HepG2 (cell line): ENCODE results near the gene BICDL2. TPM values are rescaled to one million over a fixed set of nuclear protein-coding genes. Genes with fewer than 3 reads are reported as not detected.
A peak's percentile ranks its signal among the peaks of the same experiment; 100 is the strongest.

ENCODE experiments used
- CBX1 ChIP-seq: IDR thresholded peaks from one replicate; pipeline ENCODE4 v1.6.1; 2016; ENCODE audit warnings: antibody characterized with exemption, low read depth
- MXD4 ChIP-seq: IDR thresholded peaks from 2 replicates; pipeline ENCODE4 v1.6.1; 2016; ENCODE audit warnings: mild to moderate bottlenecking, missing biosample characterization, missing genetic modification reagents
- NFIB ChIP-seq: sonication (generic); formaldehyde crosslinking; IDR thresholded peaks from 2 replicates; pipeline ENCODE4 v1.9.0; 2021; ENCODE audit warnings: missing genetic modification reagents, mild to moderate bottlenecking, borderline replicate concordance
- NR2F6 ChIP-seq, 2 experiments: IDR thresholded peaks; 2 replicates each; pipeline ENCODE4 v1.6.1; 2016; ENCODE audit warnings: antibody characterized with exemption in 1 of 2, mild to moderate bottlenecking in 1 of 2
- PITX1 ChIP-seq: sonication (generic); formaldehyde crosslinking; IDR thresholded peaks from 2 replicates; pipeline ENCODE4 v1.5.1; 2020; ENCODE audit warnings: mild to moderate bottlenecking, missing genetic modification reagents
- SETDB1 ChIP-seq: sonication (generic); formaldehyde crosslinking; IDR thresholded peaks from 2 replicates; pipeline ENCODE4 v1.5.1; 2020; ENCODE audit warnings: missing genetic modification reagents, mild to moderate bottlenecking, borderline replicate concordance
- SP140L ChIP-seq: sonication (generic); formaldehyde crosslinking; IDR thresholded peaks from 2 replicates; pipeline ENCODE4 v1.4.0; 2020; ENCODE audit warnings: missing genetic modification reagents, borderline replicate concordance
- SRY ChIP-seq: sonication (generic); formaldehyde crosslinking; IDR thresholded peaks from 2 replicates; pipeline ENCODE4 v1.8.0; 2022; ENCODE audit warnings: mild to moderate bottlenecking, missing genetic modification reagents
- TP53 ChIP-seq: sonication (generic); formaldehyde crosslinking; conservative IDR thresholded peaks from 2 replicates; pipeline ENCODE4 v1.4.0; 2020; ENCODE audit warnings: missing genetic modification reagents
- ZNF17 ChIP-seq: sonication (generic); formaldehyde crosslinking; IDR thresholded peaks from 2 replicates; pipeline ENCODE4 v1.5.0; 2020; ENCODE audit warnings: mild to moderate bottlenecking, missing genetic modification reagents
- ZNF724P ChIP-seq: sonication (generic); formaldehyde crosslinking; IDR thresholded peaks from 2 replicates; pipeline ENCODE4 v1.8.0; 2022; ENCODE audit warnings: missing genetic modification reagents, borderline replicate concordance
- ZSCAN20 ChIP-seq: sonication (generic); formaldehyde crosslinking; IDR thresholded peaks from 2 replicates; pipeline ENCODE4 v1.4.0; 2020; ENCODE audit warnings: missing genetic modification reagents, mild to moderate bottlenecking, borderline replicate concordance
- polyA plus RNA-seq, 8 experiments: library from polyadenylated mRNA; depleted of rRNA in 3 of 8; stranded (reverse) in 7 of 8; unstranded in 1 of 8; fragments of >200 nt; fragmentation: Illumina TruSeq in 4 of 8; extraction: Trizol in 4 of 8; gene quantifications; 2 replicates each; pipeline versions ENCODE4 v1.2.1 to v1.2.3, GENCODE V29; 2011 to 2016; ENCODE audit warnings: low read depth in 4 of 8, missing spikeins in 1 of 8, mixed read lengths in 1 of 8; ENCODE audit not compliant: insufficient read depth in 1 of 8
- total RNA-seq, 5 experiments: library from RNA; depleted of rRNA; stranded (reverse); fragments of >200 nt; fragmentation: Illumina TruSeq; extraction: Trizol; gene quantifications; 2 replicates each; pipeline ENCODE4 v1.2.3, GENCODE V29; 2016; ENCODE audit warnings: low read depth in 1 of 5
- TF ChIP-seq, protein P1 (sequence below): sonication (generic); formaldehyde crosslinking; IDR thresholded peaks from 2 replicates; pipeline ENCODE4 v1.4.0; 2020; ENCODE audit warnings: missing genetic modification reagents, borderline replicate concordance
- TF ChIP-seq, protein P2 (sequence below), 2 experiments: sonication (generic) in 1 of 2; formaldehyde crosslinking in 1 of 2; IDR thresholded peaks; 2 replicates each; pipeline versions ENCODE4 v1.4.0 to v1.6.1; 2018 to 2020; ENCODE audit warnings: missing genetic modification reagents in 2 of 2, borderline replicate concordance in 1 of 2, low read depth in 1 of 2, mild to moderate bottlenecking in 1 of 2, missing biosample characterization in 1 of 2
- TF ChIP-seq, protein P3 (sequence below): IDR thresholded peaks from 2 replicates; pipeline ENCODE4 v1.6.1; 2016
- TF ChIP-seq, protein P4 (sequence below): sonication (generic); formaldehyde crosslinking; IDR thresholded peaks from 2 replicates; pipeline ENCODE4 v1.9.0; 2021; ENCODE audit warnings: missing genetic modification reagents, borderline replicate concordance
- TF ChIP-seq, protein P5 (sequence below): sonication (generic); formaldehyde crosslinking; IDR thresholded peaks from 2 replicates; pipeline ENCODE4 v1.5.1; 2020; ENCODE audit warnings: missing genetic modification reagents, mild to moderate bottlenecking, borderline replicate concordance

Gene BICDL2
- total and polyA plus RNA-seq, 2 of the 13 experiments (the other 11 are each of a cell fraction or from before 2014, with no cell fraction given) = 0.12 TPM; not detected in 1

DNA sequence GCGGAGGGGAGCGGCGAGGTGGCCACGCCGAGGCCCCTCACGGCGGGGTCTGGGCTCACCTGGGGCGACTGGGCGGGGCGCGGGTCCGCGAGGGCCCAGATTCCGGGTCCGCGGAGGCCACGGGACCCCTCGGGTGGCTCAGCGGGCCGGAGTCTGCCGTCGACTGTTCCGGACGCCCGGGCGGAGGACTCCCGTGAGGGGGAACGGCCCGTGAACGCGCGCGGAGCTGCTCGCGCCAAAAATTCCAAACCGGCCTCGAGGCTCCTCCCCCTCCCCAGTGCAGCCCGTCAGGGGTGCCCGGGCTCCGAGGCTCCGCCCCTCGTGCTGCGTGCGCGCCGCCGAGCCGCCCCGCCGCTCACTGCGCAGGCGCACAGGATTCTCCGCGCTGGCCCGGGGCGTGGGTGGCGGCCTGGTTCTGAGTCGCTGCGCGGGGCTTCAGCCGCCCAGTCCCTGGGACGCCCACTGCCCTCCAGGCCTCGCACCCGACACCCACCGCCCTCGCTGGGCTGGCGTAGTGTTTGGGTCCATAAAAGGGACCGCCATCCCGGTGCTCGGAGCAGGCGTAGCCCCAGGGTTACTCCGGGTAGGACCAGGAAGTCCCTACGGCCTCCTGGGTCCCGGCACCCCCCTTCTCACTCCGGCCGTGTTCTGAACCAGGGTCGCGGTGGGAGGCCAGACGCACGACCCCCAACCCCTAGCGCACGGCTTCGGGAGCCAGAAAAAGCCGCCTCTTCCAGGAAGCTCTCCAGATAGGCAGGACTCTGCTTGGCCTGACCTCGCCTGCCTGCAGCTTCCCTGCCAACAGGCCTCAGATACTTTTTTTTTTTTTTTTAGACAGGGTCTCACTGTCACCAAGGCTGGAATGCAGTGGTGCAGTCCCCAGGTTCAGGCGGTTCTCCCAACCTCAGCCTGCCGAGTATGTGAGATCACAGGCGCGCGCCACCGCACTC lies 56.2 kb downstream of the BICDL2 start, which contains the start of gene PKMYT1 (continued):
- TF ChIP-seq SRY (0 out of 2 replicates have a peak, but pooled peaks have one; percentile 53), MXD4 (CRISPR knock-in tag) (peak; percentile 69), TP53 (CRISPR knock-in tag) (no peak), SETDB1 (CRISPR knock-in tag) (no peak), SP140L (CRISPR knock-in tag) (no peak), ZNF724P (CRISPR knock-in tag) (peak; percentile 56; the same call in 1 of the 2 replicates), NFIB (no peak), ZSCAN20 (CRISPR knock-in tag) (peak; percentile 34; the same call in 1 of the 2 replicates), NR2F6 (IDR thresholded peaks at IDR 0.05) (no peak; the same call in 1 of the 2 replicates), NR2F6 (CRISPR knock-in tag; IDR thresholded peaks at IDR 0.05) (no peak; the same call in 1 of the 2 replicates), CBX1 (no peak), ZNF17 (CRISPR knock-in tag) (no peak; the same call in 1 of the 2 replicates), PITX1 (no peak)
- TF ChIP-seq, protein P1, sequence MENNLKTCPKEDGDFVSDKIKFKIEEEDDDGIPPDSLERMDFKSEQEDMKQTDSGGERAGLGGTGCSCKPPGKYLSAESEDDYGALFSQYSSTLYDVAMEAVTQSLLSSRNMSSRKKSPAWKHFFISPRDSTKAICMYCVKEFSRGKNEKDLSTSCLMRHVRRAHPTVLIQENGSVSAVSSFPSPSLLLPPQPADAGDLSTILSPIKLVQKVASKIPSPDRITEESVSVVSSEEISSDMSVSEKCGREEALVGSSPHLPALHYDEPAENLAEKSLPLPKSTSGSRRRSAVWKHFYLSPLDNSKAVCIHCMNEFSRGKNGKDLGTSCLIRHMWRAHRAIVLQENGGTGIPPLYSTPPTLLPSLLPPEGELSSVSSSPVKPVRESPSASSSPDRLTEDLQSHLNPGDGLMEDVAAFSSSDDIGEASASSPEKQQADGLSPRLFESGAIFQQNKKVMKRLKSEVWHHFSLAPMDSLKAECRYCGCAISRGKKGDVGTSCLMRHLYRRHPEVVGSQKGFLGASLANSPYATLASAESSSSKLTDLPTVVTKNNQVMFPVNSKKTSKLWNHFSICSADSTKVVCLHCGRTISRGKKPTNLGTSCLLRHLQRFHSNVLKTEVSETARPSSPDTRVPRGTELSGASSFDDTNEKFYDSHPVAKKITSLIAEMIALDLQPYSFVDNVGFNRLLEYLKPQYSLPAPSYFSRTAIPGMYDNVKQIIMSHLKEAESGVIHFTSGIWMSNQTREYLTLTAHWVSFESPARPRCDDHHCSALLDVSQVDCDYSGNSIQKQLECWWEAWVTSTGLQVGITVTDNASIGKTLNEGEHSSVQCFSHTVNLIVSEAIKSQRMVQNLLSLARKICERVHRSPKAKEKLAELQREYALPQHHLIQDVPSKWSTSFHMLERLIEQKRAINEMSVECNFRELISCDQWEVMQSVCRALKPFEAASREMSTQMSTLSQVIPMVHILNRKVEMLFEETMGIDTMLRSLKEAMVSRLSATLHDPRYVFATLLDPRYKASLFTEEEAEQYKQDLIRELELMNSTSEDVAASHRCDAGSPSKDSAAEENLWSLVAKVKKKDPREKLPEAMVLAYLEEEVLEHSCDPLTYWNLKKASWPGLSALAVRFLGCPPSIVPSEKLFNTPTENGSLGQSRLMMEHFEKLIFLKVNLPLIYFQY (CRISPR knock-in tag) = peak; percentile 65
- TF ChIP-seq, protein P2, sequence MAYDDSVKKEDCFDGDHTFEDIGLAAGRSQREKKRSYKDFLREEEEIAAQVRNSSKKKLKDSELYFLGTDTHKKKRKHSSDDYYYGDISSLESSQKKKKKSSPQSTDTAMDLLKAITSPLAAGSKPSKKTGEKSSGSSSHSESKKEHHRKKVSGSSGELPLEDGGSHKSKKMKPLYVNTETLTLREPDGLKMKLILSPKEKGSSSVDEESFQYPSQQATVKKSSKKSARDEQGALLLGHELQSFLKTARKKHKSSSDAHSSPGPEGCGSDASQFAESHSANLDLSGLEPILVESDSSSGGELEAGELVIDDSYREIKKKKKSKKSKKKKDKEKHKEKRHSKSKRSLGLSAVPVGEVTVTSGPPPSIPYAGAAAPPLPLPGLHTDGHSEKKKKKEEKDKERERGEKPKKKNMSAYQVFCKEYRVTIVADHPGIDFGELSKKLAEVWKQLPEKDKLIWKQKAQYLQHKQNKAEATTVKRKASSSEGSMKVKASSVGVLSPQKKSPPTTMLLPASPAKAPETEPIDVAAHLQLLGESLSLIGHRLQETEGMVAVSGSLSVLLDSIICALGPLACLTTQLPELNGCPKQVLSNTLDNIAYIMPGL (CRISPR knock-in tag; IDR thresholded peaks at IDR 0.05; ENCODE audit: borderline replicate concordance in 1 of 2, low read depth in 1 of 2) = peak; percentile 45 to 76; a peak in 2 of 4 replicates
- TF ChIP-seq, protein P3, sequence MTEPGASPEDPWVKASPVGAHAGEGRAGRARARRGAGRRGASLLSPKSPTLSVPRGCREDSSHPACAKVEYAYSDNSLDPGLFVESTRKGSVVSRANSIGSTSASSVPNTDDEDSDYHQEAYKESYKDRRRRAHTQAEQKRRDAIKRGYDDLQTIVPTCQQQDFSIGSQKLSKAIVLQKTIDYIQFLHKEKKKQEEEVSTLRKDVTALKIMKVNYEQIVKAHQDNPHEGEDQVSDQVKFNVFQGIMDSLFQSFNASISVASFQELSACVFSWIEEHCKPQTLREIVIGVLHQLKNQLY = no peak
- TF ChIP-seq, protein P4, sequence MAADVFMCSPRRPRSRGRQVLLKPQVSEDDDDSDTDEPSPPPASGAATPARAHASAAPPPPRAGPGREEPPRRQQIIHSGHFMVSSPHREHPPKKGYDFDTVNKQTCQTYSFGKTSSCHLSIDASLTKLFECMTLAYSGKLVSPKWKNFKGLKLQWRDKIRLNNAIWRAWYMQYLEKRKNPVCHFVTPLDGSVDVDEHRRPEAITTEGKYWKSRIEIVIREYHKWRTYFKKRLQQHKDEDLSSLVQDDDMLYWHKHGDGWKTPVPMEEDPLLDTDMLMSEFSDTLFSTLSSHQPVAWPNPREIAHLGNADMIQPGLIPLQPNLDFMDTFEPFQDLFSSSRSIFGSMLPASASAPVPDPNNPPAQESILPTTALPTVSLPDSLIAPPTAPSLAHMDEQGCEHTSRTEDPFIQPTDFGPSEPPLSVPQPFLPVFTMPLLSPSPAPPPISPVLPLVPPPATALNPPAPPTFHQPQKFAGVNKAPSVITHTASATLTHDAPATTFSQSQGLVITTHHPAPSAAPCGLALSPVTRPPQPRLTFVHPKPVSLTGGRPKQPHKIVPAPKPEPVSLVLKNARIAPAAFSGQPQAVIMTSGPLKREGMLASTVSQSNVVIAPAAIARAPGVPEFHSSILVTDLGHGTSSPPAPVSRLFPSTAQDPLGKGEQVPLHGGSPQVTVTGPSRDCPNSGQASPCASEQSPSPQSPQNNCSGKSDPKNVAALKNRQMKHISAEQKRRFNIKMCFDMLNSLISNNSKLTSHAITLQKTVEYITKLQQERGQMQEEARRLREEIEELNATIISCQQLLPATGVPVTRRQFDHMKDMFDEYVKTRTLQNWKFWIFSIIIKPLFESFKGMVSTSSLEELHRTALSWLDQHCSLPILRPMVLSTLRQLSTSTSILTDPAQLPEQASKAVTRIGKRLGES = no peak
- TF ChIP-seq, protein P5, sequence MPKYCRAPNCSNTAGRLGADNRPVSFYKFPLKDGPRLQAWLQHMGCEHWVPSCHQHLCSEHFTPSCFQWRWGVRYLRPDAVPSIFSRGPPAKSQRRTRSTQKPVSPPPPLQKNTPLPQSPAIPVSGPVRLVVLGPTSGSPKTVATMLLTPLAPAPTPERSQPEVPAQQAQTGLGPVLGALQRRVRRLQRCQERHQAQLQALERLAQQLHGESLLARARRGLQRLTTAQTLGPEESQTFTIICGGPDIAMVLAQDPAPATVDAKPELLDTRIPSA (CRISPR knock-in tag) = no peak
